GM18498 (cell line): ENCODE data around the gene MAP4K1.
"Not testable (repeated sequence)": the region's sequence is repeated elsewhere in the genome, so short reads cannot be mapped to it uniquely, and the experiment has no call there.

Source experiments
- ATAC-seq: cut with Tn5 transposase; IDR thresholded peaks from one replicate; pipeline ENCODE4 v1.9.1; 2021; ENCODE audit warnings: mild to moderate bottlenecking, moderate library complexity; ENCODE audit not compliant: unreplicated experiment

MAP4K1 gene

DNA sequence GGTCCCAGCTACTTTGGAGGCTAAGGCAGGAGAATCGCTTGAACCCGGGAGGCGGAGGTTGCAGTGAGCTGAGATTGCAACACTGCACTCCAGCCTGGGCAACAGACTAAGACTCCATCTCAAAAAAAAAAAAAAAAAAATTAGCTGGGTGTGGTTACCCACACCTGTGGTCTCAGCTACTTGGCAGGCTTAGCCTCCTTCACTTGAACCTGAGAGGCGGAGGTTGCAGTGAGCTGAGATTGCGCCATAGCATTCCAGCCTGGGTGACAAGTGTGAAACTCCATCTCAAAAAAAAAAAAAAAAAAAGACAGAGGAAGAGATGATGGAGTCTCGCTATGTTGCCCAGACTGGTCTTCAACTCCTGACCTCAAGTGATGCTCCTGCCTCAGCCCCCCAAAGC is 38.4 kb downstream of the MAP4K1 start:
- not testable (repeated sequence) for ATAC-seq

DNA sequence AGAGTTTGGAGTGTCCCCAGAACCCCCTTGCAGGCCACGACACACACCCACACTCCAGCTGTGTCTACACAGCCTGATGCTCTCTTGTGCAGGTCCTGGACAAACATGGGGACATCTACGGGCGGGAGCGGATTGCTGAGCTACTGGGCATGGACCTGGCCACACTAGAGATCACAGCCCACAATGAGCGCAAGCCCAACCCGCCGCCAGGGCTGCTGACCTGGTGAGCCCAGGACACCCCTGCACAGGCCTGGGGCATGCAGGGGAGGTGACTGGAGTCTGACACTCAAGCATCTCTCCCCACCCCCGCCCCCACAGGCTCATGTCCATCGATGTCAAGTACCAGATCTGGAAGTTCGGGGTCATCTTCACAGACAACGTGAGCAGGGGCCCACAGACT is 39.9 kb downstream of the MAP4K1 start:
- ATAC-seq, result no peak

DNA sequence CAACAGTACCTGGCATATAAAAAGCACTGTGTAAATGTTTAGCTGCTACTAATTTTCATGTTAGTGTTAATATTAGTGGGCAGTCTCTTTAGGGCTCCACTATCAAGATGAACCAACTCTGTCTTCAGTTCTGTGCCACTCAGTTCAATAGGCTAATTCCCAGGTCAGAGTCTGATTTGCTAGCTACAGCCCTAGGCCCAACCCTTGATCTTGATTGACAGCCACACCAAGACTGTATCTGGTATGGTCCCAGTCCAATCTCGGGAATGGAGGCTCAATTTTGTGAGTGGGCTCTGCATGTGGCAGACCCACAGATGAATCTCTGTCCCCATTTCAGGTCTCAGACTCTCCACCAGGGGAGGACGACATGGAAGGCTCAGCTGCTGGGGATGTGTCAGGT is 46.1 kb downstream of the MAP4K1 start:
- no peak for ATAC-seq

DNA sequence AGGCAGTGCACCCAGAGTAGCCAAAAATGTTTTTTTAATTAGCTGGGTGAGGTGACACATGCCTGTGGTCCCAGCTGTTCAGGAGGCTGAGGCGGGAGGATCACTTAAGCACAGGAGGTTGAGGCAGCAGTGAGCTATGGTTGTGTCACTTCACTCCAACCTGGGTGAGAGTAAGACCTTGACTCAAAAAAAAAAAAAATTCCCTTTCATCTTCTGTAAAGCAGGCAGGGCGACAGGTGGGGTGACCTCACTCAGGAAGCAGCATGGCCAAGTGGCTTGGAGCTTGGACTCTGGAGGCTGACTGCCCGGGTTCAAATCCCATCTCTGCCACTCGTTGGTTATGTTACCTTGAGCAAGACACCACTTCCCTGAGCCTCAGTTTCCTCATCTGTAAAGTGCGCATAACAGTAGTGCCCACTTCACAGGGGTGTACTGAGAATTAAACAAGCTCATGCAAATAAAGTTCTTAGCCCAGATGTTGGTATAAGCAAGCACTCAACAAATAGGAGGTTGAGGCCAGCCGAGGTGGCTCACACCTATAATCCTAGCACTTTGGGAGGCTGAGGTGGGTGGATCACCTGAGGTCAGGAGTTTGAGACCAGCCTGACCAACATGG is 48.3 kb downstream of the MAP4K1 start:
- no peak for ATAC-seq

DNA sequence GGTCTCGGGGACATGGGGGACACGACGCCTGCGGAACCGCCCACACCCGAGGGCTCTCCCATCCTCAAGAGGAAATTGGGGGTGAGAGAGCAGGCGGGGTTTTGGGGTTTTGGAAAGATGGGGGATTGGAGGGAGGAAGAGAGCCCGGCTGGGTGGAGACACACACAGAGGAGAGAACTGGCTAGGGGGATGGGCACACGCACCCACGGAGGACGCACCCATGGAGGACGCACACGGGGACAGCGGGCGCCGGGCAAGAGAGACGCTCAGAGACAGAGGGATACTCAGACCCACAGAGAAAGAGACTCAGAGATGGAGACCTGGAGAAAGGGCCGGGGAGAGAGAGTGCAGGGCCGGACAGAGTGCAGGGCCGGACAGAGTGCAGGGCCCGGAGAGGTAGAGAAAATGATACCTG is 52.1 kb downstream of the MAP4K1 start:
- ATAC-seq, result no peak

DNA sequence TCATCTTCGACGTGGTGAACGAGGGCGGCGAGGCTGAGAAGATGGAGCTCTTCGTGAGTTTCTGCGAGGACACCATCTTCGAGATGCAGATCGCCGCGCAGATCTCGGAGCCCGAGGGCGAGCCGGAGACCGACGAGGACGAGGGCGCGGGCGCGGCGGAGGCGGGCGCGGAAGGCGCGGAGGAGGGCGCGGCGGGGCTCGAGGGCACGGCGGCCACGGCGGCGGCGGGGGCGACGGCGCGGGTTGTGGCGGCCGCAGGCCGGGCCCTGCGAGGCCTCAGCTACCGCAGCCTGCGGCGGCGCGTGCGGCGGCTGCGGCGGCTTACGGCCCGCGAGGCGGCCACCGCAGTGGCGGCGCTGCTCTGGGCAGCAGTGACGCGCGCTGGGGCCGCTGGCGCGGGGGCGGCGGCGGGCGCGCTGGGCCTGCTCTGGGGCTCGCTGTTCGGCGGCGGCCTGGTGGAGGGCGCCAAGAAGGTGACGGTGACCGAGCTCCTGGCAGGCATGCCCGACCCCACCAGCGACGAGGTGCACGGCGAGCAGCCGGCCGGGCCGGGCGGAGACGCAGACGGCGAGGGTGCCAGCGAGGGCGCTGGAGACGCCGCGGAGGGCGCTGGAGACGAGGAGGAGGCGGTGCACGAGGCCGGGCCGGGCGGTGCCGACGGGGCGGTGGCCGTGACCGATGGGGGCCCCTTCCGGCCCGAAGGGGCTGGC is 52.6 kb downstream of the MAP4K1 start:
- ATAC-seq, result no peak

DNA sequence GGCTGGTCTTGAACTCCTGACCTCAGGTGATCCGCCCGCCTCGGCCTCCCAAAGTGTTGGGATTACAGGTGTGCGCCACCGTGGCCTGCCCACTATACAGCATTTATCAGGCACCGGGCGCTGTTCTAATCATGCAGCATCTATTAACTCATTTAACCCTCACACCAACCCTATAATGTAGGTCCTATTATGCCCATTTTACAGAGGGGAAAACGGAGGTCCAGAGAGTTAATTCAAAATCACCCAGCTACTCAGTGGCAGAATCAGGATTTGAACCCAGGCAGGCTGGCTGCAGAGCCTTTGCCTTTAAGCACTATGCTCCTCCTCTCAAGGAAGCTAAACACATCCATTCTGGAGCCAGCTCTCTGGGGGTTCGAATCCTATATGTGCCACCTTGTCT is 54.3 kb downstream of the MAP4K1 start:
- ATAC-seq, result no peak

DNA sequence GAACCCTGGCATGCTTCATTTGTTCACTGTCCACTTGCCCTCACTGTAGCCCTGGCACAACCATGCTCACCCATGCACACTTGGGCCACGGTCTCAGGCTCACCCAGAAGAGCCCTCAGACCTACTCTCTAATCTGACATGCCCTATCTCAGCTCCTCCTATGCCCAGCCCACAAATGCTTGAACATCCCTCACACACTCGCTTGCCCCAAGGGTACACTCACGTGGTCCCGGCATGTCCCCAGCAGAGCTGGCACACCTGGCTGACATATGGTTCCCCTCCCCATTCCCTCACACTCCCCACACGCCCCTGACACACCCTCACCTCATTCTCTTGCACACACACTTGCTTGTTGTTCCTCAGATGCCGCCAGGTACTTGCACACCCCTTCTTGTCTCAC is 55.7 kb downstream of the MAP4K1 start:
- ATAC-seq, result no peak

DNA sequence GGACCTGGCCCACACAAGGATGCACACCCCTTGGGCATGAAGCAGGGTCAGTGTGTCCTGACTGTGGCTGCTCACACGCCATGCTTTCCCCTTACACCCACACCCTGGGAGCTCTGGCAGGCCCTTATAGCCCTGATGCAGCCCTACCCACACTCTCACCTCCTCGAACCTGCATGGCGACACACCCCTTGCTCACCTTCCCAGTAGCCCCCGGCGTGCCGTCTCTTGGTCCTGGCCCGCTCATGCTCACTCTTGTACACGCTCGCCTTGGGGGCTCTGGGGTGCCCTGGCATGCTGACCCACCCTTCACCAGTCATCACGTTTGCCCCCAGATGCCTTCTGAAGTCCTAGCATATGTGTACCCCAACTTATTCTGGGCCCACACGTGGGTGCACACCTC is 56.1 kb downstream of the MAP4K1 start:
- ATAC-seq, result no peak

DNA sequence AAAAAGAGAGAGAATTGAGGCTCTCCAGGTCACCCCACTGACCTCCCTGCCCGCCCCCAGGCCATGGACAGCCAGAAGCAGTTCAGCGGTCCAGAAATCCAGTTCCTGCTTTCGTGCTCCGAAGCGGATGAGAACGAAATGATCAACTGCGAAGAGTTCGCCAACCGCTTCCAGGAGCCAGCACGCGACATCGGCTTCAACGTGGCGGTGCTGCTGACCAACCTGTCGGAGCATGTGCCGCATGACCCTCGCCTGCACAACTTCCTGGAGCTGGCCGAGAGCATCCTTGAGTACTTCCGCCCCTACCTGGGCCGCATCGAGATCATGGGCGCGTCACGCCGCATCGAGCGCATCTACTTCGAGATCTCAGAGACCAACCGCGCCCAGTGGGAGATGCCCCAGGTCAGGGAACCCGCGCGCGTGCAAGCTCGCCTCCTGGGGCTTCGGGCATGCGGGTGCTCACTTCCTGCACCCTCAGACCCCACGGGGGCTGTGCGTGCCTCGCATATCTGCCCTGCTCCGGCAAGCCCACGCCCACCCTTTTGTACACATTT is 56.6 kb downstream of the MAP4K1 start:
- no peak for ATAC-seq

DNA sequence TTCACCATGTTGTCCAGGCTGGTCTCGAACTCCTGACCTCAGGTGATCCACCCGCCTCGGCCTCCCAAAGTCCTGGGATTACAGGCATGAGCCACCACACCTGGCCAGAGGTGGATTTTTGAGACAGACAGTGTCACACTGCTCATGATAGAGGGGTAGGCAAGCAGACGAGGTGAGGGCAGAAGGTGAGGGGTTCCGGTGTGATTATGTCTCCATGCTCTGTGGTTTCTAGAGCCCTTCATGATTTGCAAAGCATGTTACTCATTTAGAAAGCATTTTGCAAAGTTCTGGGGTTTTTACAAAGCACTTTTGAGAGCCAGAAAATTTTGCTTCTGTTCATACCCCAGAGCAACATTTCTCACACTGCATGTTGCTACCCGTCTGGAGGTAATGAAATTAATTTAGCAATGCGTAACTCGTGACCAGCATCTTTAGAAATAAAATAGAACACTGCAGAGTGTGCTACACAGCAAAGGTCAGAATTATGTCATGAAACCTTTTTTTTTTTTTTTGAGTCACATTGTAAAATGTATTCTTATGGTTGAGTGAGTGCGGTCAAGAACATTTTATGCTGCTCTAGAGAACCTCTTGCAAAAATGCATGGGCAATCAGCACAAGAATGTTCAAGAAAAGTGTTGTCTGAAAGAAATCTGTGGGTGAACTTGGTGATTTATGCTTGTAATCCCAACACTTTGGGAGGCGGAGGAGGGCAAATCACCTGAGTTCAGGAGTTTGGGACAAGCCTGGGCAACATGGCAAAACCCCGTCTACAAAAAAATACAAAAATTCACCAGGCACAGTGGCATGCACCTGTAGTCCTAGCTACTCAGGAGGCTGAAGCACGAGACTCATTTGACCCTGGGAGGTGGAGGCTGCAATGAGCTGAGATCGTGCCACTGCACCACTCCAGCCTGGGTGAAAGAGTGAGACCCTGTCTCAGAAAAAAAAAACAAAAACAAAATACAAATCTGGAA is 58.0 kb downstream of the MAP4K1 start:
- peak; percentile 72 for ATAC-seq

DNA sequence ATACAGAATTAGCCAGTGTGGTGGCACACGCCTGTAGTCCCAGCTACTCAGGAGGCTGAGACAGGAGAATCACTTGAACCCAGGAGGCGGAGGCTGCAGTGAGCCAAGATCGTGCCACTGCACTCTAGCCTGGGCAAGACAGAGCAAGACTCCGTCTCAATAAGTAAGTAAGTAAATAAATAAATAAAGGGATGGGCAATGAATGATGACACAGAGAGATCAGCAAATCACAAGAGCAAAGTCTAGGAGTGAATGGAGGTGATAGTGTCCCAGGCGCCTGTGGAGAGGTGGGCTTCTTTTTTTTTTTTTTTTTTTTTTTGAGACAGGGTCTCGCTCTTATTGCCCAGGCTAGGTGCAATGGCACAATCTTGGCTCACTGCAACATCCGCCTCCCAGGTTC is 58.8 kb downstream of the MAP4K1 start:
- ATAC-seq, result not testable (repeated sequence)

DNA sequence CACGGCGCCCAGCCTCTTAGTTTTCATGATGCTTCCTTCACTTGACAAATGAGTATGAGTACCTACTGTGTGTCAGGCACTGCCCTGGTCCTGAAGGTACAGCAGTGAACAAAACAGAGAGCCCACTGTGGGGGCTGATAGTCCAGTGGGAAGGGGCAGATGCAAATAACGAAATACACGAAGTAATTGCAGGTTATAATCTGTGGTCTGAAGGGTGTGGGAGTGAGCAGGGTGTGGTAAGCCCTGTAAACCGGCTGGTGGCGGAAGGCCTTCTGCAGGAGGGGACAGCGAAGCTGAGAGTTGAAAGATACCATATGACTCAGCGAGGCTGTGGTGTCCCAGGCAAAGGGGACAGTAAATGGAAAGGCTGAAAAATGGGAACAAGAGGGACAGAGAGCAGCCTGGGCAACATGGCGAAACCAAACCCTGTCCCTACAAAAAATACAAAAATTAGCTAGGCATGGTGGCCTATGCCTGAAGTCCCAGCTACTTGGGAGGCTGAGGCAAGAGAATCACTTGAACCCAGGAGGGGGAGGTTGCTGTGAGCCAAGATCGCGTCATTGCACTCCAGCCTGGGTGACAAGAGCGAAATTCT is 60.5 kb downstream of the MAP4K1 start:
- ATAC-seq, result peak; percentile 48

DNA sequence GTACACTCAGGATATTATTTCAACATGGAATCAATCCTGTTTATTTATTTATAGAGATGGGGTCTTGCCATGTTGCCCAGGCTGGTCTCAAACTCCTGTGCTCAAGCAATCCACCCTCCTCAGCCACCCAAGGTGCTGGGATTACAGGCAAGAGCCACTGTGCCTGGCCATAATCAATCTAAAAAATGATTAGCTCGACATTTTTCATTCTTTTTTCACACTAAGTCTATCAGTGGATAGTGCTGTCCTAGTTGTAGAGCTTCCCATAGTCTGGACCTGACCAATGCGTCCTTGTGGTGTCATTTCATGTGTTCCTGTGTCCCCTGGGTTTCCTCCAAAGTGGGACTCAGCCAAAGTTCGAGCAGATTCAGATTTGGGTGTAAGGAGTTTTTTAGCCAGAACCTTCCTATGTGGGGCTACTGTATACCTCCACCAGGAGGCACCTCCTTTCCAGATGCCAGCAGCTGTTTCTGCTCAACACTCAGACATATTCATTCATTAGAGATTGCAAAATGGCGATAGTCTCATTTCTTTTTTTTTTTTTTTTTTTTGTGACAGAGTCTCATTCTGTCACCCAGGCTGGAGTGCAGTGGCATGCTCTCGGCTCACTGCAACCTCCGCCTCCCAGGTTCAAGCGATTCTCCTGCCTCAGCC is 61.1 kb downstream of the MAP4K1 start:
- no peak for ATAC-seq

DNA sequence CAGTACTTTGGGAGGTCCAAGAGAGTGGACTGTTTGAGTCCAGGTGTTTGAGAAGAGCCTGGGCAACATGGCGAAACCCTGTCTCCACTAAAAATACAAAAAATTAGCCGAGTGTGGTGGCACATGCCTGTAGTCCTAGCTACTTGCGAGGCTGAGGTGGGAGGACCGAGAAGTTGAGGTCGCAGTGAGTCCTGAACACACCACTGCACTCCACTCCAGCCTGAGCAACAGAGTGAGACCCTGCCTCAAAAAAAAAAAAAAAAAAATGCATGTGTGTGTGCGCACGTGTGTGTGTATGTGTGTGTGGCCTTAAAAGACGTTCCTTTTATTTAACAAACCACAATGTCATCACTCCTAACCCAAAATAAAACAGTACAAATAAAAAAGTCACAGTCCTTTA is 62.6 kb downstream of the MAP4K1 start:
- no peak for ATAC-seq

DNA sequence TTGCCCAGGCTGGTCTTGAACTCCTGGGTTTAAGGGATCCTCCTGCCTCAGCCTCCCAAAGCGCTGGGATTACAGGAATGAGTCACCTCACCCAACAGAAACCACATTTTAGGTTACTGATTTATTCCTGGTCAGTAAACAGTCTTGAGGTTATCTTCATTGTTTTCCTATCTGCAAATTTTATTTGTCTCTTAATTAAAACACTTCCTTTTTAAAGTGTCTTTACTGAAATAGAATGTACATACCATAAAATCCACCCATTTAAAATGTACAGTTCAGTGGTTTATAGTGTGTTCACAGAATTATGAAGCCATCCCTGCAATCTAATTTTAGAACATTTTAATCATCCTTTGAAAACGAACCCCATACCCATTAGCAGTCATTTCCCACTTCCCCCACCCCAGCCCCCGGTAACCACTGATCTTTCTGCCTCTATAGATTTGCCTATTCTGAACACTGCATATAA is 63.0 kb downstream of the MAP4K1 start:
- no peak for ATAC-seq

DNA sequence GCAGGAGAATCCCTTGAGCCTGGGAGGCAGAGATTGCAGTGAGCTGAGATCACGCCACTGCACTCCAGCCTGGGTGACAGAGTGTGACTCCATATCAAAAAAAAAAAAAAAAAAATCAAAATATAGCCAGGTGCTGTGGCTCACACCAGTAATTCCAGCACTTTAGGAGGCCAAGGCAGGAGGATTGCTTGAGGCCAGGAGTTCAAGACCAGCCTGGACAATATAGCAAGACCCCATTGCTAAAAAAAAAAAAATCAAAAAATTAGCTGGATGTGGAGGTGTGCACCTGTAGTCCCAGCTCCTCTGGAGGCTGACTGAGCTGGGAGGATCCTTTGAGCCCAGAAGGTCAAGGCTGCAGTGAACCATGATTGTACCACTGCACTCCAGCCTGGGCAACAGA is 64.5 kb downstream of the MAP4K1 start:
- not testable (repeated sequence) for ATAC-seq

DNA sequence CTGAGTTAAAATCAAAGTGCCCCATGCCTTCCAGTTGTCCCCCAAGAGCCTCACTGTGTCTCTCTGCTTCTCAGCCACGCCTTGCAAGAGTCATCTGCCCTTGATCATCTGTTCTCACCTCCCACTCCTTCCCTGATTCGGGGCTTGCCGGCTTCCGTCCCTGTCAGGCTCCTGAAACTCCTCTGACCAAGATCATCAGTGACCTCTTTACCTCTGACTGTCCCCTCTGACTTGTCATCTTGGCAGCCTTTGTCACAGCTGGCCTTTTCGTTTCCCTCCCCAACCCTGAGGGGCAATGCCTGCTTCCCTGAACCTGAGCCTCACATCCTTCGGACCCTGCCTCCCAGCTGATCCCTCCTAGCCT is 66.3 kb downstream of the MAP4K1 start:
- peak; percentile 62 for ATAC-seq

DNA sequence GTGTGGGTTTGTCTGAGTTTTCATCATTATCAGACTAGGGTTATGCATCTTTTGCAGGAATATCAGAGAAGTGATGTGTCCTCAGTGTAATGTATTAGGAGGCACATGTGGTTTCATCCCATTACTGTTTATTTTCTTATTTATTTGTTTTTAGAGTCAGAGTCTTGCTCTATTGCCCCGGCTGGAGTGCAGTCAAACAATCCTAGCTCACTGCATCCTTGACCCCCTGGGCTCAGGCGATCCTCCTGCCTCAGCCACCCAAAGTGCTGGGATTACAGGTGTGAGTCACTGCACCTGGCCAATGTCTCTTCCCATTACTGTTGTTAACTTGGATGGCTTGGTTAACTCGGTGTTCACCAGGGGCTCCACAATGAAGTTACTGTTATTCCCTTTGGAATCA is 67.4 kb downstream of the MAP4K1 start:
- no peak for ATAC-seq

DNA sequence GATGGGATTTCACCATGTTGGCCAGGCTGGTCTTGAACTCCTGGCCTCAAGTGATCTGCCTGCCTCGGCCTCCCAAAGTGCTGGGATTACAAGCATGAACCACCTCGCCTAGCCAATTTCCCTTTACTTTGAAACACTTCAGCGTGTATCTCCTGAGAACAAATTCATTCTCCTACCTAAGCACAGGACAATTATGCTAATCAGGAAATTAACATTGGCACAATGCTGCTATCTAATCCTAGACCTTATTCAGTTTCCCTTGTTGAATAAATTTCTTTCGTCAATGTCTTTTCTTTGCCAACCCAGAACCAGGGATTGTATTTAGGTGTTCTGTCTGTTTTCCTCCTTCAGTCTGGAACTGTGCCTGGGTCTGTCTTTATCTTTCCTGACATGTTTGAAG is 67.8 kb downstream of the MAP4K1 start:
- ATAC-seq, result no peak
